GM19351 (cell line): ENCODE results near the gene PLA2G4B.
A peak's percentile ranks its signal among the peaks of the same experiment; 100 is the strongest.

Experiments
- ATAC-seq: cut with Tn5 transposase; IDR thresholded peaks from one replicate; pipeline ENCODE4 v1.9.1; 2021; ENCODE audit warnings: mild to moderate bottlenecking, moderate library complexity; ENCODE audit not compliant: unreplicated experiment

Gene PLA2G4B

GRCh38 chr15:41885841-41886240 lies 47.2 kb downstream of the PLA2G4B start:
- no peak for ATAC-seq

- ATAC-seq: no peak
These were observed 48.1 kb downstream of the PLA2G4B start for GRCh38 chr15:41886741-41887140.

DNA sequence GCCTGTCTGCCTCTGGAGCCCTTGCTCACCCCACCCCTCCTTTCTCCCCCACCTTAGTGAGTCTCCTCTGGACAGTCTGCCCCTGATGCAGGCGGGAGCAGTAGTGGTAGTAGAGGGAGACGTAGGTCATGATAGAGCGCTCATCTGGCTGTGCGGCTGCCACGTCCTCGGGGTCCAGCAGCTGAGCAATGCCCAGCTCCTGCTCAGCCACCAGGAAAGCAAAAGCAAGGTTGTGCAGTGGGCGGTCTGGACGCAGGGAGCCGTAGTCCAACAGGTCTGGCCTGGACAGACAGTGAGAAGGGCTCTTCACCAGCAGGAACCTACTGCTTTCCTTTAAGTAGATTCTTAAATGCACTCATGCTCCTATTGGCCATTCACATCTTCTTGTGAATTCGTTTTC lies 48.5 kb downstream of the PLA2G4B start:
- no peak for ATAC-seq

DNA sequence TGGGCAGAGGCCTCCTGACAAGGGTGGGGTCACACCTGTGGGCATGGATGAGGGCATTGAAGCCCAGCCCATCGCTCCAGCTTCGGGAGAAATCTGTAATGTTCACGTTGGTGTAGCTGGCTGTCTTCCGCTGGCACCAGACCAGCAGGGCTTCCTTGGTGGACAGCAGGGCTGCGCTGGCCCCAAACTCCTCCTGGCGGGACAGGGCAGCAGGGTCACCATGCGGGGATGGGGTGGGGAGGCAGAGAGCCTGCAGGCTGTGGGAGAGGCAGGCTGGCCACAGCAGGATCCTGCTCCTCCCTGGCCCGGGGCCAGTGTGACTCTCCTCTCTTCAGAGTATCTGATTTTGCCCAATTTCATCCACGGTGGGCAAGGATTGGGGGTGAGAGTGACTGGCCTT lies 49.2 kb downstream of the PLA2G4B start:
- no peak for ATAC-seq

DNA sequence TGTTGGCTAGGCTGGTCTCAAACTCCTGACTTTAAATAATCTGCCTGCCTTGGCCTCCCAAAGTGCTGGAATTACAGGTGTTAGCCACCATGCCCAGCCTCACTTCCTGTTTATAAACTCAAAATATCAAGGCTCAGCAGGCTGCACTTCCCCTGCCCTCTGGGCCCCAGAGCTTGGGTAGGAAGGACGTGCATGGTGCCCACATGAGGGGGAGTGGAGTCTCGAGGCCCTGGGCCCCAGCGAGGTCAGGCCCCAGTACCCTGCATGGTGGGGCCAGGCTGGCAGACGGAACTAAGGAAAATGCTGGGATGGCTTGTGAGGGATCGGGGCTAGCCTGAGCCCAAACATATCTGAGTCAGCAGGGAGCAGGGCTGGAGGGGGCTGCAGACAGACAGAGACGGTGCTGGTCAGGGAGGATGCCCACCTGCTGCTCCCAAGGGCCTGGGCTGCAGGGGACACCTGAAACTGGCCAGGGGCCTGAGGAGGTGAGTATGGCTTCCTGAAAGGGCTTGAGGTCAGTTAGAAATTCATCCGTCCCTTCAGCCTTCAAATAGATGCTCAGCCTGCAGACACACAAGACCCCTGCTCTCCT lies 50.1 kb downstream of the PLA2G4B start:
- no peak for ATAC-seq

DNA sequence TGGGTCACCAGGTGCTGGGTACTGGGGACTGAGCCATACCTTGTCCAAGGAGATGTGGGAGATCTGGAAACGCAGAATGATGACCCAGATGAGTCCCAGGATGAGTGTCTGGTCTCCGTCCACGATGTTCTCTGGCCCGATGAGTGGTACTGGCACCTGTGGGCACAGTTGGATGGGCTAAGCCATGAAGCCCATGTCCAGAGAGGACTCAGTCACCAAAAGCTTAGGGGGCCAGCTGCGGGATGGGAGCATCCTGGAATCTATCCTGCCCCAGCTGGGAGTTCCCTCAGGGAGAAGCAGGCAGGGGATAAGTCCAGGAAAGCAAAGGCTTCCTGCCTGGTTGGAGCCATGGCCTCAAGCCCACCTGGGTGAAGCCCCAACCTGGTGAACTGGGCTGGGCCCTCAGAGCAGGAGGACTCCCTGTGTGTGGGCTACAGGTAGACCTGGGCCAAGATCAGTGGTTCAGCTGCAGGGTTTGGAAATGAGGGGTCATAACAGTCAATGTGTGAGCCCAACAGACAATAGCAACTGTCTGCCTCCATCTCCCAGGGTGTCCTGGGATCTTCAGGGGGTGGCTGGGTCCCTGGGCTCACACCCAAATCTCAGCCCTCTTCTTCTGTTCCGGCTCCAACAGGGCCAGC lies 51.5 kb downstream of the PLA2G4B start:
- no peak for ATAC-seq

GRCh38 chr15:41891226-41891625 lies 52.6 kb downstream of the PLA2G4B start:
- no peak for ATAC-seq

DNA sequence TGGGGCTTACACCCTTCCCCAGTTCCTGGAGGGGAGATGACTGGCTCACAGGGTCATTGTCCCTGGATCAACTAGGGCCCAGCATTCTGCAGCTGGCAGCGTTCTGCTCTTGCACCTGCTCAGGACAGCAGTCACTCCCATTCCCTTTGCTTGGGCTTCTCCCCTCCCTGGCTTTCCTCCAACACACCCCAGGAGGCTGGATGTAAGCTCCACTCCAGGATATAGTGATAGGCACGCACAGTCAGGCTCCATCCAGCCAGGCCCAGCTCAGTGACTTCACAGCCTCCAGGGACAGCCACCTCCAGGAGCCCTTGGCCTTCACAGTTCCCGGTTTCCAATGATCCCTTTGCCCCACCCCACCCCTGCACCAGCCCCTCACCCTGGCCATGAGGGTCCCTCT lies 53.3 kb downstream of the PLA2G4B start:
- no peak for ATAC-seq

- no peak for ATAC-seq
These were observed 54.2 kb downstream of the PLA2G4B start for GRCh38 chr15:41892621-41893421.

DNA sequence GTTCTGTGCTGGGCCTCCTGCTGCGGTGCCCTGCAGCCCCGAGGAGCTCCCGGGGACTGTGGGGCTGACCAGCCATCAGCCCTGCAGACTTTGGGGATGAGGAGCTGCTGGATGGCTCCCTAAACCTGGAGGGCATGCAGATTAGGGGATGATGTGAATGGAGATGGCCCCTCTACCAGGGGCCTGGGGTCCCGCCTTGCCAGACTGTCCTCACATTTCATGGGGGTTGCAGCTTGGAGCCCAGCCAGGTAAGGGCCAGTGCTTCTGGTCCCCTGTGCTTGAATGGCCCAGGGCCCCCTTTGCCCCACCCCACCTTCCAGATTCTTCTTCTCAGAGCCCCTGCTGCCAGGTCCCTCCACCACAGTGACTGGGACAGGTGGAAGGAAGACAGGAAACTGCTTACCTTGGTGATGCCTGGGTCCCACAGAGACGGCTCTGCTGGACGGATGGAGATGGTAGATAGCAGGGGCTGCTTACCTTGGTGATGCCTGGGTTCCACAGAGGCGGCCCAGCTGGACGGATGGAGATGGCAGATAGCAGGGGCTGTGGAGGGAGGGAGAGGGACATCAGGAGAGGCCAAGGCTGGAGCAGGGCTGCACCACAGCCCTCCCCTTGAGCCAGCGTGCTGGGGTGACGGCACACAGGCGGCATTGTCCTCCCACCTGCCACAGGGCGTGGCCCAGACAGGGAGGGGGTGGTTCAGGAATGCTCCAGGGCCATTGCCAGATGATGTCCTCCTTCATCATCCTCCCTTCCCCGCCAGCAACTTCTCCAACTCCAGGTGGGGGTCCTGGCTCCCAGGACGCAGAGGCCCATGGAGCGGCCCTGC lies 55.0 kb downstream of the PLA2G4B start, which contains the start of gene SPTBN5:
SPTBN5 (minus strand) TSS at position 632 of the 829 bp plus-strand sequence; CDS start at position 76, 556 bp downstream.
- no peak for ATAC-seq

DNA sequence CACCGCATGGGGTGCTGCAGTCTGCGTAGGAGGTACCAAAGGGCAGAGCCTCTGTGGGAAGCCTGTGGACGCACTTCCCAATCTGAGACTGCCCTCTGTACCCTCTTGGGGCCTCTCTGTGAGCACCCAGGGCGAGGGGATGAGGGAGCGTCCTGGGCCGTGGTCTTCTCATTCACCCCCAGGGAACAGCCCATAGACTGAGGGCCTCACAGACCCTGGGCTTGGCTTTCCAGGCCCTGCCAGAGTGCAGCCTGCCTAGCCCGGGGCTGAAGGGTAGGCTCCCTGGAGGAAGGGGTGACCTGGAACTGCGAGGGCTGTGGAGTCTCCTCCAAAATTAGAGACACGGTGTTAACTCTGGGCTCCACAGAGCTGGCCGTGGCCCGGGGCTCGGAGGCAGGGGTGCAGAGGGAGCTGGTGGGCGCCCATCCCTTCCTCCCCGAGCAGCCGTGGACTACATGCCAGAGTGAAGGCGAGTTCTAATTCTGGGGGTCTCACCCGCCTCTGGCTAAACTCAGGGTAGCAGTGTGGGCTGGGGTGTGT lies 55.7 kb downstream of the PLA2G4B start:
- ATAC-seq: no peak

DNA sequence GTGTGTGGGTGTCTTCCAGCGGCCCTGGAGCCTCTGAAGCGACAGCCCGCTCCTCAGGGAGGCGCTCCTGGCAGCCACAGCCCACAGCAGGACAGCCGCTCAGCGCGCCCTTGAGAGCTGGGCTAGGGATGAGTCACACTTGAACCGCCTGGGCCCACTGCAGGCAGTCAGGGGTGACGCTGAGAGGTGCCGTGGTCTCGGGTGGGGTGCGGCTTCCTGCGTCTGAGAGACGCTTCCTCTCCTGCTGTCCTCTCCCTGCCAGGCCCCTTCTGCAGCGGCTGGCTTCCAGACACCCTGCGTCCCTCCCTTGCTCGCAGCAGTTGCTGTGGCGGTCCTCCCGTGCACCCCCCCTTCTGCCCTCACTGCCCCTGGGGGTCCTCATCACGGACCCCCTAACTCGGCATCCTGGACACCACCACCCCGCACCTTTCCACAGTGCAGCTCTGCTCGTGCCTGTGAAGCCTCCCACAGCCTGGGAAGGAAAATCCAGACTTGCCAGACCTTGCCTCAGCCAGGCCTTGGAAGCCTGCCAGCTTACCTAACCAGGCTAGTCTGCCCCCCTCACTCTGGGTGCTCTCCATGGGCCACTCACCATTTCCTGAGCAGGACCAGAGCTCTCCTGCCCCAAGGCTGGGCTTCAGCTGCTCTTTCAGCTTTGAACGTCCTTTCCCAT lies 56.3 kb downstream of the PLA2G4B start:
- ATAC-seq: peak; percentile 92

GRCh38 chr15:41895491-41895890 lies 56.8 kb downstream of the PLA2G4B start:
- ATAC-seq: no peak

DNA sequence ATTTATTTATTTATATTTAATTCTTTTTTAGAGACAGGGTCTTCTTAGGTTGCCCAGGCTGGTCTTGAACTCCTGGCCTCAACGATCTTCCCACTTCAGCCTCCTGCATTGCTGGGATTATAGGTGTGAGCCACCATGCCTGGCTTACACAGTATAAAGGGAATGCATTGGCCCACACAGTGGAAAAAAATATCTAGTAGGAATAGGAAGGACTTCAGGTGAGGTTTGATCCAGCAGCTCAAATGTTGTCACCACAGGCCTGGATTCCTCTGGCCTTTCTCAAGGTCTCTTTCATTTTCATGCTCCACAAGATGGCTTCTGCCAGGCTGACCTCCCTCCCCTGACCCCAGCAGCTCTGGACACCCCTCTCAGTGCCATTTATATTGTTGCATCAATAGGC lies 57.3 kb downstream of the PLA2G4B start:
- ATAC-seq: no peak

DNA sequence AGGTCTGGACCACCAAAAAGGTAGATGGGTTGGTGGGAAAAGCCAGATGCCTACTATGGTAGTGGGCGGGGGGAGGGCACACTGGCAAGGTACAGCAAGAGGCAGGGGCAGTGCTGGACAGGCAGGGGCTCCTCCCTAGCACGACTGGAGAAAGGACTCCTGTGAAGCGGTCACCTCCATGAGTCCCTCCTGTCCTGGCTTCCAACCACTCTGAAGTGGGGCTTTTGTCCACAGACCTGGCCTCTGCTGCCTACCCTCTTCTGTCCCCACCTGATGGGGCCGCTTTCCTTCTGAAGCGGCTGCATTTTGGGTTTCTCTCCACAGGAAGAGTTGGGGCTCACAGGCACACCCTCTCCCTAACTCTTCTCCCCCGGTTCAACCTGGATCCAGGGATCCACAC lies 57.9 kb downstream of the PLA2G4B start:
- ATAC-seq: no peak

GRCh38 chr15:41897363-41897799 lies 58.7 kb downstream of the PLA2G4B start:
- ATAC-seq: no peak
